GM19372 (cell line): ENCODE results near the gene WDR37.
"Not testable (repeated sequence)": the region's sequence is repeated elsewhere in the genome, so short reads cannot be mapped to it uniquely, and the experiment has no call there.

Source experiments
- ATAC-seq: cut with Tn5 transposase; IDR thresholded peaks from one replicate; pipeline ENCODE4 v1.9.1; 2021; ENCODE audit warnings: mild to moderate bottlenecking, low read depth, moderate library complexity; ENCODE audit not compliant: unreplicated experiment

WDR37 gene

GRCh38 chr10:1038769-1039168, 17.4 kb upstream of the WDR37 start:
- not testable (repeated sequence) for ATAC-seq

- ATAC-seq = no peak
These were observed 16.1 kb upstream of the WDR37 start for GRCh38 chr10:1040133-1040532.

GRCh38 chr10:1041514-1041913, 14.7 kb upstream of the WDR37 start:
- no peak for ATAC-seq

DNA sequence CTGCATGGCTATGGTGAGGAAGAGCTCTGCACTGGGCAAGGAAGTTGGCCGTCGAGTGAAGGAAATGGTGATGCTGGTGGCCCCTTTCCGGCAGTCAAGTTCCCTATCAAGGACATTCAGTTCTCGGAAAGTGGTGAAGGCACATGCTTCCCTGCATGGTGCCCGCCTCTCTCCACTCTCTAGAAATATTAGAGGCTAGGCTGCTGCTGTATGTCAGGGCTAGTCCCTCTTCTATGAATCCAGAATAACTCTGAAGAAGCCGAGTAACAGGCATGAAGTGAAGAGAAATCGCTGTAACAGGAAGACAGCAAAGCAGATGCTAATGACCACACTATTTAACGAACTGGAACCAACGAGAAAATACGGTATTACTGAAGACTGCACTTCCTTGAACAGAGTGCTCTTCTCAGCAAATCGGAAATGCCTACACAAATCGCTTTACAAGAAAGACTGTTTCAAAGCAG, 12.6 kb upstream of the WDR37 start:
- ATAC-seq = peak; percentile 55

DNA sequence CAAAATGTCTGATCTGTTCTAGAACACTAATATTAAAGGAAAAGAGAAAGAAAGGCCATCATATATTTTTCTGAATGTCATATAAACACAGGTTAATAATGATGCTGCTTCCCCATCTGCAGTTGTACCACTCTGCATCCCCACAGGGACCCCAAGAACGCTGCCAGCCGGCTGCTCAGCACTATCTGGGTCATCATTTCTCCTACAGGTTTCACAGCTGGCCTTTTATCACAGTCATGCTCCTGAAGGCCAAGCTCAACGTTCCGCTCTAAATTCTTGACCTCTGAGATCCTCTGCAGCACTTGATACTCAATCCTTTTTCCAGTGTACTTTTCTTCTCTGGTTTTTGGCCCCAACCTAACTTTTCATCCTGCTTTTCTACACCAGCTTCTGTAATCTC, 12.0 kb upstream of the WDR37 start:
- no peak for ATAC-seq

GRCh38 chr10:1044964-1045363, 11.2 kb upstream of the WDR37 start:
- ATAC-seq = no peak

DNA sequence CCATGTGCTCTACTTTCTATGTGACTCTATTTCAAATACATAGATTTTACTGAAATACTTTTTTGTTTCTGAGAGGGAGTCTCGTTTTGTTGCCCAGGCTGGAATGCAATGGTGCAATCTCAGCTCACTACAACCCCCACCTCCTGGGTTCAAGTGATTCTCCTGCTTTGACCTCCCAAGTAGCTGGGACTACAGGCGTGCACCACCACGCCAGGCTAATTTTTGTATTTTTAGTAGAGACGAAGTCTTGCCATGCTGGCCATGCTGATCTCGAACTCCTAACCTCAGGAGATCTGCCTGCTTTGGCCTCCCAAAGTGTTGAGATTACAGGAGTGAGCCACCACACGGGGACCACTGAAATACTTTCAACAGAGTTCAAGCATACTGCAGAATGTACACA, 10.8 kb upstream of the WDR37 start:
- ATAC-seq = no peak

GRCh38 chr10:1047937-1048336, 8.2 kb upstream of the WDR37 start:
- ATAC-seq = no peak

GRCh38 chr10:1048349-1048731, 7.8 kb upstream of the WDR37 start:
- peak; percentile 13 for ATAC-seq

DNA sequence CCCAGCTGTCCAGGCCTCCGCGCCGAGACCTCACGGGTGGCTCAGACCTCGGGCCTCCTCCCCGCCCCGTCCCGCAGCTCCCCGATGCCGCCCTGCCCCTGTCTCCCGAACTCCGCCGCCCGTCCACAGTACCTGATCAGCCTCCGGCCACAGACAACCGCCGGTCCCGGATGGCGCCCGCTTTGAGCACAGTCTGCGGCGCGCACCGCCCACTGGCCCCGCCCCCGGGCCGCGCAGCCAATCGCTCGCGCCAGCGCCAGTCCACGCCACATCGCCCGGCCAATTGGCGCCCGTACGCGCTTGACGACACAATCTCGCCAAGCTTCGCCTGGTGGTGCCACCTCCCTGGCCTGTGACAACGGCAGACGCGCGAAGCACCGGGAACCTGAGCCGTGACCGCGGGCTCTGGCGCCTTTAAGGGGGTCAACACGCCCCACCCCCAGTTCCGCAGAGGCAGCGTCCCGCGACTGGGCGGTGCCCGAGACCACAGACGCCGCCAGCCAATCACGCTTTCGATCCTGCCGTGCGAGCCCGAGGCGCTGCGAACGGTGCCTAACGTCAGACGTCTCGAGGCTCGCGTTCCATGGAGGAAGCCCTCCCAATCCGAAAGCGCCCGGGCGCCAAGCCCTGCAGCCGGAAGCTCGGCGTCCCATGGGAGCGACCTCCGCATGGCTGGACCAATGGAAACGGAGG, 7.3 kb upstream of the WDR37 start, which contains the start of gene IDI1:
Gene IDI1 (minus strand): TSS at position 388 of the 693 bp plus-strand sequence. CDS start 116 bp downstream, at position 272.
- ATAC-seq = peak; percentile 77

- no peak for ATAC-seq
These were observed 6.7 kb upstream of the WDR37 start for GRCh38 chr10:1049425-1049958.

DNA sequence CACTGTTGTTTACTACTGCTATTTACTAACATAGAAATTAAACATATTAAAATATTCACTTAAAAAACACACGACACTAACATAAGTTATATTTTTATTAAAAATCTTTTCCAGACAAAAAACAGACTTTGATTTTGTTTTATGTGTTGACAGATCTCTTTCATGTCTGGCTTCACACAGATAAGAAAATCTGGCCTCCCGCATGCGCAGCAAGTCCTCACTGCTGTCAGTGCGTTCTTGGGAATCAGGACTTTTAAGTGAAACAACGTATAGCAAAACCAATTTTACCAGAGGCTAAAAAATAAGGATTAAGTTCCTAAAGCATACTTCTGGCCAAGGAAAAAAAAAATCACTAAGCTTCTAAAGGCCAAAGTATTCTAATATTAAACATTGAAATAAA, 6.0 kb upstream of the WDR37 start:
- ATAC-seq = no peak

- ATAC-seq = no peak
These were observed 5.6 kb upstream of the WDR37 start for GRCh38 chr10:1050554-1050953.

DNA sequence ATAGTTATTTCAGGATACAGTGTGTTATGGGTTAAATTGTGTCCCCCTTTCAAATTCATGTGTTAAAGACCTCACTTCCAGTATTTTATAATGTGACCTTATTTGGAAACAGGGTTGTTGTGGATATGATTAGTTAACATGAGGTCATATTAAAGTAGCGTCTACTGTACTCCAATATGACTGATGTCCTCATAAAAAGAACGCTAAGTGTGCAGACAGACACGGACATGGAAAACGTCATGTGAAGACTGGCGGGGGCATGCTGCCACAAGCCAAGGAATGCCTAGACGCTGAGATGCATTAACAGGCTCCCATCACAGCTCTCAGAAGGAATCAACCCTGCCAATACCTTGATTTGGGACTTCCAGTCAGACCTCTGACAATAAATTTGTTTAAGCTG, 1.5 kb upstream of the WDR37 start:
- no peak for ATAC-seq

- peak; percentile 17 for ATAC-seq
These were observed 997 bp downstream of the WDR37 start for GRCh38 chr10:1057106-1057657.

GRCh38 chr10:1058017-1058416, 1.8 kb downstream of the WDR37 start:
- ATAC-seq = no peak

DNA sequence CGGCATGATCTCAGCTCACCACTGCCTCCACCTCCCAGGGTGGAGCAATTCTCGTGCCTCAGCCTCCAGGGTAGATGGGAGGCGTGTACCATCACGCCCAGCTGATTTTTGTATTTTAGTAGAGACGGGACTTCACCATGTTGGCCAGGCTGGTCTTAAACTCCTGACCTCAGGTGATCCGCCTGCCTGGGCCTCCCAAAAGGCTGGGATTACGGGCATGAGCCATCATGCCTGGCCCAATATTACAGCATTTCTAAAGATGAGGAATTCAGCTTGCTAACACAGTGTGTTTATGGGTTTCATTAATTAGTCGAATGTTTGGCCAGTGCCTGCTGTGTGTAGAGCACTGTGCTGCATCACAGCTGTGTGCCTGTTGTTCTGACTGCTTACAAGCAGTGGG, 3.7 kb downstream of the WDR37 start:
- no peak for ATAC-seq

DNA sequence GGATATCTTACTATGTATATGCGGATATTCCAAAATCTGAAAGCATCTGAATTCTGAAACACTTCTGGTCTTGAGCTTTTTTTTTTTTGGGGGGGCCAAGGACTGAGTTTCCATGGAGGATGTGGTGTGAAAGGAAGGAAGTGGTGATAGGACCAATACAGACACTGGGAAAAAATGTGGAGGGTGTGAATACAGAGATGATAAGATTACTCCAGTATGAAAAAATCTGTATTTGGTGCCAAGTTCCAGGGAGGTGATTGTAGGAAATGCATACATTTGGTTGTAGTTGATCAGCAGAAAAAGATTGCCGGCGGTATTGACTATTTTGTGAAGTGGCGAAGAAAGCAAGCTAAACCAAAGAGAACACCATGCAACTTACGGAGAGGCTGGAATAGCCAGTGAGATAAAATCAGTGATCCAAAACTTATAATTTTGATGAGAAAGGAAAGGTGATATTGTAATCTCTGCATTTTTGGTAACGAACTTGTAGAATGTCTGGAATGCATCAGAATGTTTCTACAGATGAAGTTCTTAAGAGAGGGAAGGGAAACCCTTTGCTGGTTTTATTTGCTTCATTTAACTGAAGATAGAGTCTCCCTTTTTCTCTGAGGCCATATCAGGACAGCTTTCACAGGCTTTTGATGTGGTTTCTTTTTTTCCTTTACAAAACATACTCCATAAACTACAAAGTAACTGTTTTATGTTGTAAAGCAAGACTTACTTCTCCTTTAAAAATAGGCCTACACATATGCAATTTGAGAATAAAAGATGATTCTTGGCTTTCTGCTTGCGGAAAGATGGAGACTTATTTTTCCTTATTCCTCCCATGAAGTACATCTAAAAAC, 6.0 kb downstream of the WDR37 start:
- ATAC-seq = no peak

GRCh38 chr10:1063232-1063865, 7.2 kb downstream of the WDR37 start:
- no peak for ATAC-seq

GRCh38 chr10:1064964-1065247, 8.7 kb downstream of the WDR37 start:
- no peak for ATAC-seq

DNA sequence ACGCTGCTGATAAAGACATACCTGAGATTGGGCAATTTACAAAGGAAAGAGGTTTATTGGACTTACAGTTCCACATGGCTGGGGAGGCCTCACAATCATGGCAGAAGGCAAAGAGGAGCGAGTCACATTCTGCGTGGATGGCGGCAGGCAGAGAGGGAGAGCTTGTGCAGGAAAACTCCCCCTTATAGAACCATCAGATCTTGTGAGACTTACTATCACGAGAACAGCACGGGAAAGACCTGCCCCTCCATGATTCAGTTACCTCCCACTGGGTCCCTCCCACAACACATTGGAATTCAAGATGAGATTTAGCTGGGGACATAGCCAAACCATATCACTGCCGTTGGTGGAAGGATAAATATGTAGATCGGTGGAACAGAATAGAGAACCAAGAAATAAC, 10.5 kb downstream of the WDR37 start:
- not testable (repeated sequence) for ATAC-seq
